Activated T-cell treated with anti-CD3 and anti-CD28 coated beads, Interleukin-2, amount 50 U/mL, for 1 hour (primary cell): ENCODE measurements around the gene PPA1.
"Not testable (repeated sequence)": the region's sequence is repeated elsewhere in the genome, so short reads cannot be mapped to it uniquely, and the experiment has no call there.

ENCODE experiments used
- DNase-seq: peaks from one replicate; pipeline ENCODE4 v3.0.0-alpha.2; 2020

PPA1 gene

GRCh38 chr10:70166394-70166793 lies 66.8 kb downstream of the PPA1 start:
- DNase-seq, result no peak

- DNase-seq, result no peak
Observed at GRCh38 chr10:70164163-70164562, 69.1 kb downstream of the PPA1 start.

DNA sequence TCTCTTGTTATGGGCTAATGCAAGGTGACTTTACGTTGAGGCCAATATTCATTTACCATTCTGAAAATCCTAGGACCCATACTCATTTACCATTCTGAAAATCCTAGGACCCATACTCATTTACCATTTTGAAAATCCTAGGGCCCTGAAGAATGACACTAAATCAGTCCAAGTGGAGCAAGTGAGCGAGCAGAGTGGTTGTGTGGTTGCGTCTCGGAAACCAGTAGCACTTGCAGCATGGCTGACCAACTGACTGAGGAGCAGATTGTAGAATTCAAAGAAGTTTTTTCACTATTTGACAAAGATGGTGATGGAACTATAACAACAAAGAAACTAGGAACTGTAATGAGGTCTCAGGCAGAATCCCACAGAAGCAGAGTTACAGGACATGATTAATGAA lies 69.8 kb downstream of the PPA1 start:
- no peak for DNase-seq

- DNase-seq, result no peak
Observed at GRCh38 chr10:70162892-70163201, 70.4 kb downstream of the PPA1 start.

GRCh38 chr10:70162151-70162891 lies 70.9 kb downstream of the PPA1 start:
- DNase-seq, result no peak

DNA sequence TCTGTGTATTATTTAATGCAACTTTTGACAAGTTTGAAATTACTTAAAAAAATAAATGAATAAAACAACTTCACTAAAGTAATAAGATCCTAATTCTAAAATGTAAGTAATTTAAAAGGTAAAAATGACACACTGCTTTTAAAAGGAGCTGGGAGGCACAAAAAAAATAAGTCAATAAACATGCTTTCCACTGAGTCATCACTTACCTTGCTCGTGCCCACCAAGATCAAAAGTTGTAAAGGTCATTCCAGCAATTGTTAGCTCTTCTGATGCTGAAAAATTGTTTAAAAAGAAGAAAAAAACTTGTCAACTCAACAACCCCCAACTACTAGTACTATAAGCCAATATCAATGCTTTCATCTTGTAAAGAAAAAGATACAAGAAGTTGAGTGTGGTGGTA lies 72.4 kb downstream of the PPA1 start:
- no peak for DNase-seq

DNA sequence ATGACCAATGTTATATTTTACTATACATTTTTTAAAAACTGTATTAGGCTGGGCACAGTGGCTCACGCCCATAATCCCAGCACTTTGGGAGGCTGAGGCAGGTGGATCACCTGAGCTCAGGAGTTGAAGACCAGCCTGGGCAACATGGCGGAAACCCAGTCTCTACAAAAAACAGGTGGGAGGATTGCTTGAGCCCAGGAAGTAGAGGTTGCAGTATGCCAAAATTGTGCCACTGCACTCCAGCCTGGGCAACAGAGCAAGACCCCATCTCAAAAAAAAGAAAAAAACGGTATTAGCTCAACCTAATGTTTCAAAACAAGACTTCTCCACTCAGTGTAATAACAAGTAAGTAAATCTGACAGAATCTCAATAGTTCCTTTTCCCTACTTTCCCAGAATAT lies 73.9 kb downstream of the PPA1 start:
- not testable (repeated sequence) for DNase-seq

DNA sequence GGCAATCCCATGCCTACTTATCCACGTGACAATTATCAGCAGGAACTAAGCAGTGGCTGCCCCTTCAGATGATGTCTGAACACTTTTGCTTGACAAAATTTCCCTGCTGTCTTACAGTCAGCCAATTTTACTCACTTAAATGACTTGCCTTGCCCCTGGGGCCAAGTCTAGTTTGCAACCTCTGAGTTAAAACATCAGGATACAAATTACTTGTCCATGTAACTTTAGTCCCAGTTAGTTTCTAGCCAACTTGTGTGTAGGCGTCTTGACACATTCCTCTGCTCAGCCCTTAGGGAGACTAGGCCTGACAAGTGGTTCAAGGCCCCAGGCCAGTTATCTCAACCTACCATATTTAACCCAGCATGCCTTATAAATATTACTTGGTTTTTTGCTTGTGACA lies 75.1 kb downstream of the PPA1 start:
- DNase-seq, result no peak

DNA sequence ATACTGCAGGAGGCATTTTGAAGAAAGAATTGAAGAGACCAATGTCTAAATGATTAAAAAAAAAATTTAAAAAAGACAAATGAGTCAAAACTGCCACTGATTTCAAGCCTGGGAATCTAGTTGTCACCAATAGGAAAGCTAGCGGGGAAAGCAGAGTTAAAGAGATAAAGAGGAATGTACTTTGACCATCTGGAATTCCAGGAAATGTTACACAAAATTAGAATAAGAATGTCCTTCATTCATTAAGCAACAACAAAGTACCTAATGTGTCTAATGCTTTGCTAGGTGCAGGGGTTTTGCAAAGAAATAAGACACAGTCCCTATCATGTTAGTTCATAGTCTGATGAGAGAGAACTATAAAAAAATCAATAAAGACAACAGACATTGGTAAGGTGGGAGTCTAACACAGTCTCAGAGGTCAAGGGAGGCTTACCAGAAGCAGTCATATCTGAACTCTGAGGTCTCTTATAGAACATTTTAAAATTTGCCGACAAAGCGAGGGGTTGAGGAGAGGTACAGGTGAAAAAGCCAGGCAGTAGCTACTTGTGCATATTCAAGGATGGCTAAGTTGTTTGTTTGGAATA lies 77.9 kb downstream of the PPA1 start:
- DNase-seq, result no peak
